ENCODE results near the gene CARD14. TPM values are rescaled to one million over a fixed set of nuclear protein-coding genes. Genes with fewer than 3 reads are reported as not detected.

CARD14 gene
- total and polyA plus RNA-seq, 2 of the 13 experiments (the other 11 are each of a cell fraction or from before 2014, with no cell fraction given): 0.11 TPM; not detected in 1

- no peak overlapping the region for H3K9ac ChIP-seq (ENCODE audit: insufficient read depth, low read depth, low read length)
- H3K79me2 ChIP-seq (ENCODE audit: insufficient read depth, low read length): peaks cover 9% of the 10 kb centered on the region
- H3K27ac ChIP-seq (ENCODE audit: extremely low read length, insufficient read depth, low read length): no peak overlapping the region
- BruUV-seq (replicated peaks): no TSS peak
- H3K9me3 ChIP-seq (ENCODE audit: low read length): no peaks in the 10 kb centered on the region
- ChIA-PET CTCF (ENCODE audit: low intra/inter-chr PET ratio, low total read pairs) (no interaction called here), POLR2A (no interaction called here)
- no peak overlapping the region for H3K4me2 ChIP-seq (ENCODE audit: low read depth, low read length)
- no peak overlapping the region for H3K4me3 ChIP-seq (replicated peaks in 1 of 3; ENCODE audit: insufficient read depth in 1 of 3, low read depth in 2 of 3, low read length in 3 of 3)
- no peak for ATAC-seq
- no peaks in the 10 kb centered on the region for H4K20me1 ChIP-seq (ENCODE audit: insufficient read depth, low read length)
- peaks cover 25% of the 10 kb centered on the region for H3K4me1 ChIP-seq (ENCODE audit: insufficient read depth, low read length)
- no peak for DNase-seq (ENCODE audit: low spot score)
- H3K36me3 ChIP-seq (replicated peaks in 1 of 2; ENCODE audit: control insufficient read depth in 1 of 2, insufficient read depth in 2 of 2, low read length in 2 of 2): peaks cover 13 to 29% of the 10 kb centered on the region in 2 experiments
- H3K27me3 ChIP-seq (ENCODE audit: control insufficient read depth in 1 of 2, insufficient read depth in 2 of 2, low read length in 2 of 2): no peaks in the 10 kb centered on the region
- H2AFZ ChIP-seq (ENCODE audit: low read length): no peak overlapping the region
- in situ Hi-C loops (cut with HindIII; ENCODE audit: extremely low pct_ligation_motif_present, low pct_unique_long_range_greater_than_20kb): no loop called here
- WGBS (ENCODE audit: low lambda C conversion rate): 97% methylated on average over 39 of the region's 40 CpGs
- intact Hi-C loops (cut with micrococcal nuclease; ENCODE audit: unreplicated experiment): no loop called here
- FAIRE-seq: no peak
- TF ChIP-seq NFAT5 (CRISPR knock-in tag; IDR thresholded peaks at IDR 0.05) (no peak), SCMH1 (CRISPR knock-in tag; IDR thresholded peaks at IDR 0.05; ENCODE audit: borderline replicate concordance) (no peak), ZNF781 (CRISPR knock-in tag; IDR thresholded peaks at IDR 0.05; ENCODE audit: borderline replicate concordance, not compliant biosample characterization) (no peak), SETDB1 (CRISPR knock-in tag; IDR thresholded peaks at IDR 0.05; ENCODE audit: borderline replicate concordance) (no peak), PHF5A (CRISPR knock-in tag; IDR thresholded peaks at IDR 0.05; ENCODE audit: low read depth, unreplicated experiment) (no peak), ZNF260 (CRISPR knock-in tag; IDR thresholded peaks at IDR 0.05; ENCODE audit: borderline replicate concordance, low read depth) (no peak), ZBTB1 (CRISPR knock-in tag; IDR thresholded peaks at IDR 0.05; ENCODE audit: borderline replicate concordance) (no peak), DBP (CRISPR knock-in tag; IDR thresholded peaks at IDR 0.05; ENCODE audit: not compliant biosample characterization) (no peak), ZBTB33 (CRISPR knock-in tag; IDR thresholded peaks at IDR 0.05) (0 out of 2 replicates have a peak, but pooled peaks have one; percentile 18), ZNF251 (CRISPR knock-in tag; IDR thresholded peaks at IDR 0.05) (no peak), MAFK (conservative IDR thresholded peaks at IDR 0.05 in 1 of 2, IDR thresholded peaks at IDR 0.05 in 1 of 2; ENCODE audit: low read length in 2 of 2) (no peak), NR2C2 (CRISPR knock-in tag; IDR thresholded peaks at IDR 0.05; ENCODE audit: borderline replicate concordance) (no peak), ZNF816 (CRISPR knock-in tag; IDR thresholded peaks at IDR 0.05; ENCODE audit: borderline replicate concordance) (no peak), LCORL (IDR thresholded peaks at IDR 0.05) (no peak), LCORL (CRISPR knock-in tag; IDR thresholded peaks at IDR 0.05) (no peak)
Measured at GRCh38 chr17:80216473-80217456, 46.9 kb downstream of the CARD14 start.
